PFSK-1 (cell line): Measurements from ENCODE around the gene RBP2.

Experiments used
- FOXP2 ChIP-seq: optimal IDR thresholded peaks from 2 replicates; pipeline ENCODE3; 2011; ENCODE audit warnings: borderline replicate concordance, control low read depth, inconsistent platforms; ENCODE audit not compliant: insufficient read depth; ENCODE audit errors: extremely low read length, extremely low read depth
- POLR2AphosphoS5 ChIP-seq: IDR thresholded peaks from 2 replicates; pipeline ENCODE4 v1.6.1; 2012; ENCODE audit warnings: low read depth, mild to moderate bottlenecking, control low read depth, low read length, moderate library complexity
- SIN3A ChIP-seq: IDR thresholded peaks from 2 replicates; pipeline ENCODE4 v1.6.1; 2012; ENCODE audit warnings: mild to moderate bottlenecking, low read length, moderate library complexity, borderline replicate concordance; ENCODE audit not compliant: insufficient read depth
- TAF1 ChIP-seq: IDR thresholded peaks from 2 replicates; pipeline ENCODE4 v1.6.1; 2012; ENCODE audit warnings: low read length, control low read depth, borderline replicate concordance; ENCODE audit not compliant: insufficient read depth
- TF ChIP-seq, protein P1 (sequence below), 2 experiments: IDR thresholded peaks; 2 replicates each; pipeline versions ENCODE4 v1.6.1 to v1.8.0; 2011 to 2012; ENCODE audit warnings: low read depth in 2 of 2, low read length in 2 of 2, control low read depth in 1 of 2, inconsistent platforms in 1 of 2, mild to moderate bottlenecking in 1 of 2, moderate library complexity in 1 of 2; ENCODE audit not compliant: insufficient read depth in 1 of 2

RBP2 gene

DNA sequence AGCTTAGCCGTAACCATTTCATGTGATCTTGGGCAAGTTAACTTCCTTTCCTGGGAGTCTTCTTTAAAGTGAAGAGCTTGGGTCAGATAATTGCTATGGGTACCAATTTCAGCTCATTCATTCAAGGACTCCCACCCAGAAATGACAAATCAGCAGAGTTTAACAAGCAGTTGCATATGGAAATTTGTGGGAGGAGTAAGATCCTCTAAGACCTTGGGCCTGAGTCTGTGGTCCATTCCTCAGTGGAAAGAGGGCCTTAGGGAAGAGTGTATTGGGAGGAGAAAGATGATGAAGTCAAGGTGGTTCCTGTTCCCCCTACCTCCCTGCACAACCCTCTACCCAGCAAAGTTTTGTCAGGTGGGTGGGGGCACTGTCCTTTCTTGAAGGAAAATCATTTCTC lies 42.1 kb downstream of the RBP2 start:
- TF ChIP-seq, protein P1, sequence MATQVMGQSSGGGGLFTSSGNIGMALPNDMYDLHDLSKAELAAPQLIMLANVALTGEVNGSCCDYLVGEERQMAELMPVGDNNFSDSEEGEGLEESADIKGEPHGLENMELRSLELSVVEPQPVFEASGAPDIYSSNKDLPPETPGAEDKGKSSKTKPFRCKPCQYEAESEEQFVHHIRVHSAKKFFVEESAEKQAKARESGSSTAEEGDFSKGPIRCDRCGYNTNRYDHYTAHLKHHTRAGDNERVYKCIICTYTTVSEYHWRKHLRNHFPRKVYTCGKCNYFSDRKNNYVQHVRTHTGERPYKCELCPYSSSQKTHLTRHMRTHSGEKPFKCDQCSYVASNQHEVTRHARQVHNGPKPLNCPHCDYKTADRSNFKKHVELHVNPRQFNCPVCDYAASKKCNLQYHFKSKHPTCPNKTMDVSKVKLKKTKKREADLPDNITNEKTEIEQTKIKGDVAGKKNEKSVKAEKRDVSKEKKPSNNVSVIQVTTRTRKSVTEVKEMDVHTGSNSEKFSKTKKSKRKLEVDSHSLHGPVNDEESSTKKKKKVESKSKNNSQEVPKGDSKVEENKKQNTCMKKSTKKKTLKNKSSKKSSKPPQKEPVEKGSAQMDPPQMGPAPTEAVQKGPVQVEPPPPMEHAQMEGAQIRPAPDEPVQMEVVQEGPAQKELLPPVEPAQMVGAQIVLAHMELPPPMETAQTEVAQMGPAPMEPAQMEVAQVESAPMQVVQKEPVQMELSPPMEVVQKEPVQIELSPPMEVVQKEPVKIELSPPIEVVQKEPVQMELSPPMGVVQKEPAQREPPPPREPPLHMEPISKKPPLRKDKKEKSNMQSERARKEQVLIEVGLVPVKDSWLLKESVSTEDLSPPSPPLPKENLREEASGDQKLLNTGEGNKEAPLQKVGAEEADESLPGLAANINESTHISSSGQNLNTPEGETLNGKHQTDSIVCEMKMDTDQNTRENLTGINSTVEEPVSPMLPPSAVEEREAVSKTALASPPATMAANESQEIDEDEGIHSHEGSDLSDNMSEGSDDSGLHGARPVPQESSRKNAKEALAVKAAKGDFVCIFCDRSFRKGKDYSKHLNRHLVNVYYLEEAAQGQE (IDR thresholded peaks at IDR 0.05; ENCODE audit: insufficient read depth in 1 of 2, low read depth in 2 of 2, low read length in 2 of 2), result no peak
- TF ChIP-seq SIN3A (no peak), POLR2AphosphoS5 (no peak), FOXP2 (no peak)

DNA sequence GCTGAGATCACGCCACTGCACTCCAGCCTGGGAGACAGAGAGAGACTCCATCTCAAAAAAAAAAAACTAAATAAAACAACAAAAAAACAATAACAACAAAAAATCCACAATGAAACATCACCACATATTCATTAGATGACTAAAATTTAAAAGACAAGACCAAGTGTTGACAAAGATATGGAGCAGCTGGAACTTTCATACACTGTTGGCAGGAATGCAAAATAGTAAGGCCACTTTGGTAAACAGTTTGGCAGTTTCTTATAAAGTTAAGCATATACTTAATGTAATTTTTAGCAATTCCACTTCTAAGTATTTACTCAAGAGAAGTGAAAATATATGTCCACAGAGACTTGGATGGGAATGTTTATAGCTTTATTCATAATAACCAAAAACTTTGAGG lies 43.2 kb downstream of the RBP2 start:
- no peak for TF ChIP-seq TAF1
- no peak for TF ChIP-seq FOXP2
- no peak for TF ChIP-seq POLR2AphosphoS5
- TF ChIP-seq SIN3A, result no peak
- TF ChIP-seq, protein P1 (IDR thresholded peaks at IDR 0.05; ENCODE audit: insufficient read depth in 1 of 2, low read depth in 2 of 2, low read length in 2 of 2), result no peak

DNA sequence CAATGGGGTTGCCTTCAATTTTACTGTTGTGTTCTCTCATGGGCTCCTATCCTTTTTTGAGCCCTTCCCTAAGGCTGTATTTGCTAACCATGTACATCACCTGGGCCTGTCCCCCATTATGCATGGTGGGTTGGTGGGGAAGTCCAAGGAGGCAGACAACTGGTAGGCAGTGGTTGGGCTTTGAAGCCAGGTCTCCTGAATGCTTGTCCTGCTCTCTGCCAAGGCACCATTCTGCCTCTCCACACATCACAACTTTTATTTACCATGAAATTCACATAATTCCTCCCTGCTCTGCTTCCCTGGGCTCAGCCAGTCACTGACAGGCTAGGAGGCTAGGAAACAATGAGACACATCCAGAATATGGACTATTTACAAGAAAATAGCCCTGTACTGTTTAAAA lies 45.8 kb downstream of the RBP2 start:
- TF ChIP-seq POLR2AphosphoS5, result no peak
- TF ChIP-seq, protein P1 (IDR thresholded peaks at IDR 0.05; ENCODE audit: insufficient read depth in 1 of 2, low read depth in 2 of 2, low read length in 2 of 2), result no peak
- TF ChIP-seq SIN3A, result no peak
- TF ChIP-seq TAF1, result no peak
- TF ChIP-seq FOXP2, result no peak

DNA sequence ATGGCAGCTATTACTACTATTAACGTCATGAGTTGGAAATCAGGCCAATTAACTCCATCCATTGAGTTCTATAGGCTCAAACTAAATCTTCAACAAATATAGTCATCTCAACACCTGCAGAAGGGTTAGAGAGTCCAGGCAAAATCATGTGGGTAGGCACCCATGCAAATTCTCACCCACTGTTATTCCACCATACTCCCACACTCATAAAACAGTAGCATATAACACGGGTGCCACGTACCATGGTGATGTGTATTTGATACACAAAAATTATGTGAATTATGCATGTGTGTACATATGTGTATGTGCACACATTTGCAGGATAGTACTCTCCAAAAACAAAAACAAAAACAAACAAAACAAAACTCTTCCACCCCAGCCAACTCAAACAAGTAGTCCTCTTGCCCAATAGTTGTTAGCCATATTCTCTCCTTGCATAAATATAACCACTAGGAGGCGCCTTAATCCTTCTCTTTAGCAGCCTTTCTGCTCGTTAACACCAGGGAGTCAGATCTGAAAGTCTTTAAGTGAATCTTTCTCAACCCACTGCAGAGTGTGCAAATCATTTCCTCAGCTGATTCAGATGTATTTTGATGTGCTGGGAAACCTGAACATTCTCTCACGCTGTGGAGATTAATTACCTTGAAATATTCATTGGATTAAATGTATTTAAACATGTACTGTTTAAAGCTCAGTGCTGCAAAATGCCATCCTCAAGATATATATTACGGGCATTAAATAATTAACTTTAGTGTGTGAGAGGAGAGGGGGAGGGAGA lies 48.8 kb downstream of the RBP2 start:
- TF ChIP-seq SIN3A, result no peak
- TF ChIP-seq POLR2AphosphoS5, result no peak
- TF ChIP-seq FOXP2, result no peak
- TF ChIP-seq TAF1, result no peak
- TF ChIP-seq, protein P1 (IDR thresholded peaks at IDR 0.05; ENCODE audit: insufficient read depth in 1 of 2, low read depth in 2 of 2, low read length in 2 of 2), result no peak

DNA sequence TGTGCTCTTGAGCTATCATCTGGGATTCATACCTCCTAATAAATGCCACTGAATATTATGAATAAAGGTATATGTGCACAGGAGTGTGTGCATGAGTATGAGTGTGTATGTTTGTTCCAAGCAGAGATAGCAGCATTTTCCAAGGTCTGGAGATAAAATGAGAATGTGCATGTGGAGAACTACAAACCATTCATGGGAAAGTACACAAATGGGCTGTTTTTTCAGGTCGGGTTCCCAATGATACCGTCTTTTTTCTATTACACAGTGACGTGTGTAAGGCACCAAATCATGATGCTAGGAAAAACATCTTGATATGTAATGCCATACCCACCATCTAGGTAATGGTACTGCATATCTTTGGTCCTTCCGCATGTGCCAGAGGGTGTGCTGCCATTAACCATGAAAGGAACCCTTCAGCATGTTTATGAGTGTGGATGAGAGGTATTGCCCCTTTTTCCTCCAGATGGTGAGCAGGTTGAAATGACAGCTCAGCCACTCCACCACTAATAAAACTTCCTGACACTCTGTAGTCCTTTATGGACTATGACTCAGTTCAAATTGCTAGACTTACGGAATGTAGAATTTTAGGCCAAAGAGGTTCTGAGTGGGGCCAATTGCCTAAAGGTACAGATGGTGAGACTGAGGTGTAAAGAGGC lies 50.4 kb downstream of the RBP2 start:
- TF ChIP-seq FOXP2 (no peak), TAF1 (no peak), SIN3A (no peak)
- TF ChIP-seq, protein P1 (IDR thresholded peaks at IDR 0.05; ENCODE audit: insufficient read depth in 1 of 2, low read depth in 2 of 2, low read length in 2 of 2), result no peak
